HG03457 (cell line): ENCODE measurements around the gene TNFRSF18.

ENCODE experiments used
- ATAC-seq: cut with Tn5 transposase; IDR thresholded peaks from one replicate; pipeline ENCODE4 v1.9.1; 2021; ENCODE audit warnings: moderate number of reproducible peaks; ENCODE audit not compliant: unreplicated experiment

Gene TNFRSF18

GRCh38 chr1:1167841-1168450 is 38.4 kb downstream of the TNFRSF18 start:
- no peak for ATAC-seq

GRCh38 chr1:1167398-1167821 is 39.0 kb downstream of the TNFRSF18 start:
- no peak for ATAC-seq

GRCh38 chr1:1166642-1167397 is 39.6 kb downstream of the TNFRSF18 start:
- ATAC-seq: no peak

- ATAC-seq: no peak
Observed at GRCh38 chr1:1165900-1166421, 40.4 kb downstream of the TNFRSF18 start.

GRCh38 chr1:1165485-1165884 is 40.9 kb downstream of the TNFRSF18 start:
- ATAC-seq: no peak

- ATAC-seq: no peak
Observed at GRCh38 chr1:1164701-1165451, 41.5 kb downstream of the TNFRSF18 start.

- ATAC-seq: no peak
Observed at GRCh38 chr1:1164361-1164700, 42.1 kb downstream of the TNFRSF18 start.

- ATAC-seq: no peak
Observed at GRCh38 chr1:1163538-1164070, 42.8 kb downstream of the TNFRSF18 start.

GRCh38 chr1:1162597-1163537 is 43.5 kb downstream of the TNFRSF18 start:
- ATAC-seq: no peak

- no peak for ATAC-seq
Observed at GRCh38 chr1:1161683-1162079, 44.7 kb downstream of the TNFRSF18 start.

- no peak for ATAC-seq
Observed at GRCh38 chr1:1161078-1161682, 45.2 kb downstream of the TNFRSF18 start.

GRCh38 chr1:1160281-1160930 is 46.0 kb downstream of the TNFRSF18 start:
- ATAC-seq: no peak

GRCh38 chr1:1157914-1158710 is 48.3 kb downstream of the TNFRSF18 start:
- ATAC-seq: no peak

- no peak for ATAC-seq
Observed at GRCh38 chr1:1157426-1157913, 48.9 kb downstream of the TNFRSF18 start.

GRCh38 chr1:1157033-1157365 is 49.4 kb downstream of the TNFRSF18 start:
- no peak for ATAC-seq

GRCh38 chr1:1156140-1157032 is 50.0 kb downstream of the TNFRSF18 start:
- ATAC-seq: no peak

GRCh38 chr1:1155258-1155657 is 51.1 kb downstream of the TNFRSF18 start:
- ATAC-seq: no peak

GRCh38 chr1:1153874-1154273 is 52.5 kb downstream of the TNFRSF18 start:
- ATAC-seq: no peak
